H1 (cell line): ENCODE data around the gene STT3A.

Experiments
- EP300 ChIP-seq, 2 experiments: IDR thresholded peaks; 1 replicate in 1 of 2; 2 replicates in 1 of 2; pipeline ENCODE4 v1.6.1; 2011 to 2012; ENCODE audit warnings: low read depth in 2 of 2, low read length in 2 of 2, mild to moderate bottlenecking in 2 of 2, borderline replicate concordance in 1 of 2, inconsistent platforms in 1 of 2, moderate library complexity in 1 of 2
- EZH2 ChIP-seq: fragments of 200-600 bp; sonication (generic); IDR thresholded peaks from 2 replicates; pipeline ENCODE4 v1.7.1; 2012; ENCODE audit warnings: low read depth, mild to moderate bottlenecking, moderate library complexity, low read length, inconsistent platforms; ENCODE audit not compliant: severe bottlenecking
- HDAC6 ChIP-seq: IDR thresholded peaks from one replicate; pipeline ENCODE4 v1.7.1; 2012; ENCODE audit warnings: low read depth, mild to moderate bottlenecking, inconsistent platforms, low read length, moderate library complexity
- JUN ChIP-seq: IDR thresholded peaks from 2 replicates; pipeline ENCODE4 v1.6.1; 2011; ENCODE audit warnings: low read depth, mild to moderate bottlenecking, improper control_type of control experiment, low read length
- KDM4A ChIP-seq: IDR thresholded peaks from one replicate; pipeline ENCODE4 v1.7.1; 2012; ENCODE audit warnings: low read depth, mild to moderate bottlenecking, moderate library complexity, low read length, inconsistent platforms; ENCODE audit not compliant: severe bottlenecking
- POU5F1 ChIP-seq: IDR thresholded peaks from 2 replicates; pipeline ENCODE4 v1.6.1; 2011; ENCODE audit warnings: low read depth, mild to moderate bottlenecking, low read length, moderate library complexity
- RAD21 ChIP-seq, 2 experiments: IDR thresholded peaks in 1 of 2; conservative IDR thresholded peaks in 1 of 2; 2 replicates each; pipeline ENCODE4 v1.6.1; 2011; ENCODE audit warnings: low read depth in 2 of 2, low read length in 2 of 2, improper control_type of control experiment in 1 of 2, inconsistent platforms in 1 of 2, mild to moderate bottlenecking in 1 of 2, moderate library complexity in 1 of 2
- SP2 ChIP-seq: IDR thresholded peaks from 2 replicates; pipeline ENCODE4 v1.6.1; 2012; ENCODE audit warnings: mild to moderate bottlenecking, low read length, inconsistent platforms
- SRF ChIP-seq: IDR thresholded peaks from 2 replicates; pipeline ENCODE4 v1.6.1; 2011; ENCODE audit warnings: mild to moderate bottlenecking, low read depth, low read length, moderate library complexity
- SUZ12 ChIP-seq: fragments of 200-600 bp; sonication (generic); IDR thresholded peaks from 2 replicates; pipeline ENCODE4 v1.6.1; 2012; ENCODE audit warnings: mild to moderate bottlenecking, inconsistent platforms, low read length, moderate library complexity, mixed read lengths
- TAF1 ChIP-seq: IDR thresholded peaks from 2 replicates; pipeline ENCODE4 v1.6.1; 2011; ENCODE audit warnings: mild to moderate bottlenecking, low read depth, low read length
- ZNF274 ChIP-seq: IDR thresholded peaks from 2 replicates; pipeline ENCODE4 v1.7.0; 2012; ENCODE audit warnings: low read length, borderline replicate concordance; ENCODE audit errors: extremely low read depth
- TF ChIP-seq, protein P1 (sequence below), 3 experiments: IDR thresholded peaks; 1 replicate in 2 of 3; 2 replicates in 1 of 3; pipeline versions ENCODE4 v1.5.1 to v1.6.1; 2011; ENCODE audit warnings: low read length in 3 of 3, mild to moderate bottlenecking in 3 of 3, inconsistent platforms in 2 of 3, low read depth in 1 of 3, moderate library complexity in 1 of 3; ENCODE audit not compliant: insufficient read depth in 1 of 3; ENCODE audit errors: control extremely low read depth in 1 of 3

- no peak for TF ChIP-seq EZH2
- TF ChIP-seq, protein P1, sequence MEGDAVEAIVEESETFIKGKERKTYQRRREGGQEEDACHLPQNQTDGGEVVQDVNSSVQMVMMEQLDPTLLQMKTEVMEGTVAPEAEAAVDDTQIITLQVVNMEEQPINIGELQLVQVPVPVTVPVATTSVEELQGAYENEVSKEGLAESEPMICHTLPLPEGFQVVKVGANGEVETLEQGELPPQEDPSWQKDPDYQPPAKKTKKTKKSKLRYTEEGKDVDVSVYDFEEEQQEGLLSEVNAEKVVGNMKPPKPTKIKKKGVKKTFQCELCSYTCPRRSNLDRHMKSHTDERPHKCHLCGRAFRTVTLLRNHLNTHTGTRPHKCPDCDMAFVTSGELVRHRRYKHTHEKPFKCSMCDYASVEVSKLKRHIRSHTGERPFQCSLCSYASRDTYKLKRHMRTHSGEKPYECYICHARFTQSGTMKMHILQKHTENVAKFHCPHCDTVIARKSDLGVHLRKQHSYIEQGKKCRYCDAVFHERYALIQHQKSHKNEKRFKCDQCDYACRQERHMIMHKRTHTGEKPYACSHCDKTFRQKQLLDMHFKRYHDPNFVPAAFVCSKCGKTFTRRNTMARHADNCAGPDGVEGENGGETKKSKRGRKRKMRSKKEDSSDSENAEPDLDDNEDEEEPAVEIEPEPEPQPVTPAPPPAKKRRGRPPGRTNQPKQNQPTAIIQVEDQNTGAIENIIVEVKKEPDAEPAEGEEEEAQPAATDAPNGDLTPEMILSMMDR (IDR thresholded peaks at IDR 0.05; ENCODE audit: control extremely low read depth in 1 of 3, insufficient read depth in 1 of 3, low read depth in 1 of 3, low read length in 3 of 3): no peak
- no peak for TF ChIP-seq HDAC6
- no peak for TF ChIP-seq KDM4A
- TF ChIP-seq JUN: no peak
- TF ChIP-seq RAD21 (IDR thresholded peaks at IDR 0.05 in 1 of 2, conservative IDR thresholded peaks at IDR 0.05 in 1 of 2; ENCODE audit: low read depth in 2 of 2, low read length in 2 of 2): no peak
- no peak for TF ChIP-seq SP2
- no peak for TF ChIP-seq SRF
- no peak for TF ChIP-seq POU5F1
- no peak for TF ChIP-seq ZNF274
- no peak for TF ChIP-seq TAF1
- no peak for TF ChIP-seq SUZ12
- no peak for TF ChIP-seq EP300 (IDR thresholded peaks at IDR 0.05; ENCODE audit: borderline replicate concordance in 1 of 2, low read depth in 2 of 2, low read length in 2 of 2)
Measured at GRCh38 chr11:125600663-125601062, 8.0 kb downstream of the STT3A start.
